Osteoblast (primary cell): ENCODE data around the gene SLC35G3. TPM values are rescaled to one million over a fixed set of nuclear protein-coding genes. Genes with fewer than 3 reads are reported as not detected.
"Not testable (repeated sequence)": the region's sequence is repeated elsewhere in the genome, so short reads cannot be mapped to it uniquely, and the experiment has no call there.

Experiments
- DNase-seq: peaks from one replicate; pipeline ENCODE4 v3.0.0; 2011; ENCODE audit warnings: low spot score, mixed read lengths; ENCODE audit not compliant: insufficient read length; ENCODE audit errors: missing footprints
- H2AFZ ChIP-seq: 2 replicates; pipeline ENCODE4 v1.6.0; 2011; ENCODE audit warnings: mild to moderate bottlenecking, low read length
- H3K27ac ChIP-seq: 2 replicates; pipeline ENCODE4 v1.5.1; 2011; ENCODE audit warnings: mild to moderate bottlenecking, low read depth, low read length, moderate library complexity
- H3K27me3 ChIP-seq: 2 replicates; pipeline ENCODE4 v1.6.0; 2012; ENCODE audit warnings: mild to moderate bottlenecking, control low read depth, inconsistent platforms, low read length, moderate library complexity; ENCODE audit not compliant: insufficient read depth
- H3K36me3 ChIP-seq: 2 replicates; pipeline ENCODE4 v1.5.1; 2011; ENCODE audit warnings: mild to moderate bottlenecking, low read length, control low read depth, moderate library complexity; ENCODE audit not compliant: insufficient read depth
- H3K4me1 ChIP-seq: 2 replicates; pipeline ENCODE4 v1.5.1; 2011; ENCODE audit warnings: mild to moderate bottlenecking, low read length, control low read depth, moderate library complexity; ENCODE audit not compliant: insufficient read depth
- H3K4me2 ChIP-seq: 2 replicates; pipeline ENCODE4 v1.6.0; 2011; ENCODE audit warnings: mild to moderate bottlenecking, low read length; ENCODE audit not compliant: insufficient read depth
- H3K4me3 ChIP-seq: fragments of 200-600 bp; sonication (generic); 3 replicates; pipeline ENCODE4 v1.5.1; 2012; ENCODE audit warnings: mild to moderate bottlenecking, low read length, inconsistent platforms; ENCODE audit not compliant: insufficient read depth
- H3K79me2 ChIP-seq: 2 replicates; pipeline ENCODE4 v1.6.0; 2012; ENCODE audit warnings: mild to moderate bottlenecking, low read length, control low read depth, inconsistent platforms; ENCODE audit not compliant: insufficient read depth
- H3K9me3 ChIP-seq: 2 replicates; pipeline ENCODE4 v1.5.1; 2011; ENCODE audit warnings: low read depth, low read length, control low read depth
- H4K20me1 ChIP-seq: 2 replicates; pipeline ENCODE4 v1.6.0; 2012; ENCODE audit warnings: mild to moderate bottlenecking, low read length, control low read depth; ENCODE audit not compliant: insufficient read depth
- total RNA-seq: library from RNA; depleted of rRNA; stranded (reverse); fragments of >200 nt; gene quantifications from 2 replicates; pipeline ENCODE4 v1.2.3, GENCODE V29; 2012
- TF ChIP-seq, protein P1 (sequence below): IDR thresholded peaks from 2 replicates; pipeline ENCODE4 v1.5.1; 2011; ENCODE audit warnings: mild to moderate bottlenecking, low read depth, low read length, moderate library complexity; ENCODE audit errors: extremely low read depth

SLC35G3 gene
- total RNA-seq, 1 donor, result not detected

DNA sequence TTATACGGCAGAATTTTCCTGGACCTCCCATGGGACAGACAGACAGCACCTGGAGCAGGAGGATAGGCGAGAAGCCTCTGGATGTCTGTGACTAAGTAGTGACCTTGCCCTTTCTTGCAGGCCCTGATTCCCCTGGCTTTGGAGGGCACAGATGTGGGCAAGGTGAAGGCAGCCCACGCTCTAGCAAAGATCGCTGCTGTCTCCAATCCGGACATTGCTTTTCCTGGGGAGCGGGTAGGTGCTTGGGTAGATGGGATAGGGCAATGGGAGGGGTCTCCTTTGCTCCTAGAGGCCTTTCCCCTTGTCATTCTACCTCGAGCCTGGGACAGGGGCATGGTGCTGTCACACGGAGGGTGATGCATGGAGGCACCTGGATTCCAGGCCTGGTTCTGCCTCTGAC lies 17.3 kb downstream of the SLC35G3 start:
- H3K27me3 ChIP-seq, result no peaks in the 10 kb centered on the region
- DNase-seq, result no peak
- H3K36me3 ChIP-seq, result no peaks in the 10 kb centered on the region
- H3K79me2 ChIP-seq, result no peaks in the 10 kb centered on the region
- H3K4me2 ChIP-seq, result no peak overlapping the region
- H4K20me1 ChIP-seq, result no peaks in the 10 kb centered on the region
- TF ChIP-seq, protein P1, sequence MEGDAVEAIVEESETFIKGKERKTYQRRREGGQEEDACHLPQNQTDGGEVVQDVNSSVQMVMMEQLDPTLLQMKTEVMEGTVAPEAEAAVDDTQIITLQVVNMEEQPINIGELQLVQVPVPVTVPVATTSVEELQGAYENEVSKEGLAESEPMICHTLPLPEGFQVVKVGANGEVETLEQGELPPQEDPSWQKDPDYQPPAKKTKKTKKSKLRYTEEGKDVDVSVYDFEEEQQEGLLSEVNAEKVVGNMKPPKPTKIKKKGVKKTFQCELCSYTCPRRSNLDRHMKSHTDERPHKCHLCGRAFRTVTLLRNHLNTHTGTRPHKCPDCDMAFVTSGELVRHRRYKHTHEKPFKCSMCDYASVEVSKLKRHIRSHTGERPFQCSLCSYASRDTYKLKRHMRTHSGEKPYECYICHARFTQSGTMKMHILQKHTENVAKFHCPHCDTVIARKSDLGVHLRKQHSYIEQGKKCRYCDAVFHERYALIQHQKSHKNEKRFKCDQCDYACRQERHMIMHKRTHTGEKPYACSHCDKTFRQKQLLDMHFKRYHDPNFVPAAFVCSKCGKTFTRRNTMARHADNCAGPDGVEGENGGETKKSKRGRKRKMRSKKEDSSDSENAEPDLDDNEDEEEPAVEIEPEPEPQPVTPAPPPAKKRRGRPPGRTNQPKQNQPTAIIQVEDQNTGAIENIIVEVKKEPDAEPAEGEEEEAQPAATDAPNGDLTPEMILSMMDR, result no peak
- no peak overlapping the region for H3K4me3 ChIP-seq
- H3K4me1 ChIP-seq, result peaks cover 2% of the 10 kb centered on the region
- no peak overlapping the region for H2AFZ ChIP-seq
- no peaks in the 10 kb centered on the region for H3K9me3 ChIP-seq
- no peak overlapping the region for H3K27ac ChIP-seq

DNA sequence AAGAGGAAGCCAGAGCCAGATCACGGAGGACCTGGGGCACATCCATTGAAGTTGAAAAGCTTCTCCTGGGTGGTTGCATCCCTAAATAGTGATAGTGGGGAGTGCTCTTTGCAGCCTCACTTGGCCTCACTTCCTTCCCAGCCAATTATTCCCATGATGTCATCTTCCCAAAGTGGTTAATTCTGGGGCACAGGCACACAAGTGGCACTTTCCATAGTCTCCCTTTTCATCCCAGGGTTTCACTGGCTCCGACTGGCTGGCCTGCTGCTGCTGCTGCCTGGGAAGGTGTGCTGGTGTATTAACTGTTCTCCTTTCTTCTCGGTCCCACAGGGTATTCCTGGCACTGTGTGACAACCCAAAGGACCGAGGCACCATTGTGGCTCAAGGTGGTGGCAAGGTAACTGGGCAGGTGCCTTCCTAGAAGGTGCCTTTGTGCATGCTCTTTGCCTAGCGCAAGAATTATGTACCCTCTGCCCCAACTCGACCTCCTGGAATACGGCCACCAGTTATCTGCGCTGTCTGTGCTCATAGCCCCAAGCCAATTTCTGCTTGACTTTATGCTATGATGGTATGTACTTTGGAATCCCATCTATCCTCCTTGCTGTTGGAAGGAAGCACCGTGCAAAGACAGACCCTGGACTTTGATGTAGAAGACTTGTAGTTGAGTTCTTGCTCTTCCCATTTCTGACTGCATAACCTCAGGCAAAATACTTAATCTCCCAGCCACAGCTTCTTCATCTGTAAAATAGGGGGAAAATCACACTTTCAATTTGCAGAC lies 18.4 kb downstream of the SLC35G3 start:
- DNase-seq, result no peak
- H3K79me2 ChIP-seq, result no peaks in the 10 kb centered on the region
- no peak overlapping the region for H3K27ac ChIP-seq
- H2AFZ ChIP-seq, result no peak overlapping the region
- H3K4me2 ChIP-seq, result no peak overlapping the region
- H4K20me1 ChIP-seq, result no peaks in the 10 kb centered on the region
- H3K36me3 ChIP-seq, result no peaks in the 10 kb centered on the region
- TF ChIP-seq, protein P1, result no peak
- H3K9me3 ChIP-seq, result no peaks in the 10 kb centered on the region
- no peak overlapping the region for H3K4me3 ChIP-seq
- H3K4me1 ChIP-seq, result peaks cover 6% of the 10 kb centered on the region
- no peaks in the 10 kb centered on the region for H3K27me3 ChIP-seq

DNA sequence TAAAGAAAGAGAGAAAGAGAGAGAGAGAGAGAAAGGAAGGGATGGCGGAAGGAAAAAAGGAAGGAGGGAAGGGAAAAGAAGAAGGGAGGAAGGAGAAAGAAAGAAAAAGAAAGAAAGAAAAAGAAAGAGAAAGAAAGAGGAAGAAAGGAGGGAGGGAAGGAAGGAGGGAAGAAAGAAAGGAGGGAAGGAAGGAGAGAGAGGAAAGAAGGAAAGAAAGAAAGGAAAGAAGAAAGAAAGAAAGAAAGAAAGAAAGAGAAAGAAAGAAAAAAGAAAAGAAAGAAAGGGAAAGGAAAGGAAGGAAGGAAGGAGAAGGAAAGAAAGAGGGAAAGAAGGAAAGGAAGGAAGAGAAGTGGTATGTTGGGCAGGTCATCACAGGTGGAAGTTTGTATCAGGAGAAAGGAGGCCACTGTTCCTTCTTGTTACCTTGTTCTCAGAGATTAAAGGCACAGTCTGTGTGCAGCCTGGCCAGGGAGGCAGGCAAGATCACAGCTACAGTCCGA lies 19.3 kb downstream of the SLC35G3 start:
- H3K4me3 ChIP-seq, result no peak overlapping the region
- TF ChIP-seq, protein P1, result no peak
- H3K79me2 ChIP-seq, result no peaks in the 10 kb centered on the region
- H3K27ac ChIP-seq, result no peak overlapping the region
- no peaks in the 10 kb centered on the region for H3K9me3 ChIP-seq
- DNase-seq, result no peak
- no peaks in the 10 kb centered on the region for H4K20me1 ChIP-seq
- no peaks in the 10 kb centered on the region for H3K36me3 ChIP-seq
- H3K4me2 ChIP-seq, result no peak overlapping the region
- no peaks in the 10 kb centered on the region for H3K27me3 ChIP-seq
- H2AFZ ChIP-seq, result no peak overlapping the region
- peaks cover 6% of the 10 kb centered on the region for H3K4me1 ChIP-seq

DNA sequence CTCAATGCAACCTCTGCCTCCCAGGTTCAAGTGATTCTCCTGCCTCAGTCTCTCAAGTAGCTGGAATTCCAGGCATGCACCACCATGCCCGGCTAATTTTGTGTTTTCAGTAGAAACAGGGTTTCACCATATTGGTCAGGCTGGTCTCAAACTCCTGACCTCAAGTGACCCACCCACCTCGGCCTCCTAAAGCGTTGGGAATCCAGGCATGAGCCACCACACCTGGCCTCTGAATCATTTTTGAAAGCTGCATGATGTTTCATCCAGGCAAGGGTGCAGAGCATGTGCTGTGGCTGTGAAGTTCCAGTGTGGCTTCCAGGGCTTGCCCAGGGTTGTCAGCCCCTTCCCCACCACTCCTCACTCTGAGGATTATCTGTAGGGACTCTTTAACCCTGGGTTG lies 21.9 kb downstream of the SLC35G3 start:
- not testable (repeated sequence) for DNase-seq, H3K27me3 ChIP-seq, H3K27ac ChIP-seq, H3K36me3 ChIP-seq, H3K4me2 ChIP-seq, H4K20me1 ChIP-seq, H3K4me1 ChIP-seq, H3K9me3 ChIP-seq, H3K79me2 ChIP-seq, H3K4me3 ChIP-seq, H2AFZ ChIP-seq
